Endodermal cell (in vitro differentiated cells): ENCODE data around the gene PAGE1. TPM values are rescaled to one million over a fixed set of nuclear protein-coding genes. Genes with fewer than 3 reads are reported as not detected.
"Not testable (repeated sequence)": the region's sequence is repeated elsewhere in the genome, so short reads cannot be mapped to it uniquely, and the experiment has no call there.

ENCODE experiments used
- DNase-seq: peaks from one replicate; pipeline ENCODE4 v3.0.0-alpha.2; 2017
- H3K27ac ChIP-seq: 2 replicates; pipeline ENCODE4 v1.5.1; 2013; ENCODE audit warnings: mild to moderate bottlenecking, low read depth, low read length, moderate library complexity
- H3K27me3 ChIP-seq: 2 replicates; pipeline ENCODE4 v1.6.1; 2013; ENCODE audit warnings: mild to moderate bottlenecking, low read length, moderate library complexity; ENCODE audit not compliant: insufficient read depth, control insufficient read depth, poor library complexity, severe bottlenecking
- H3K36me3 ChIP-seq: 2 replicates; pipeline ENCODE4 v1.7.0; 2013; ENCODE audit warnings: mild to moderate bottlenecking, low read length, moderate library complexity; ENCODE audit not compliant: control insufficient read depth, insufficient read depth
- H3K4me1 ChIP-seq: one replicate; pipeline ENCODE4 v1.7.0; 2013; ENCODE audit warnings: low read length; ENCODE audit not compliant: control insufficient read depth, insufficient read depth
- H3K4me3 ChIP-seq: 2 replicates; pipeline ENCODE4 v1.5.1; 2013; ENCODE audit warnings: mild to moderate bottlenecking, low read length, moderate library complexity
- H3K9ac ChIP-seq: 2 replicates; pipeline ENCODE4 v1.6.1; 2013; ENCODE audit warnings: mild to moderate bottlenecking, low read length, moderate library complexity; ENCODE audit not compliant: poor library complexity, severe bottlenecking; ENCODE audit errors: extremely low read depth
- H3K9me3 ChIP-seq: 2 replicates; pipeline ENCODE4 v1.6.1; 2013; ENCODE audit warnings: mild to moderate bottlenecking, low read length, moderate library complexity; ENCODE audit not compliant: control insufficient read depth
- H3K27ac Mint-ChIP-seq: 2 replicates; pipeline ENCODE4 v1.8.0; 2020; ENCODE audit warnings: mixed read lengths
- H3K27me3 Mint-ChIP-seq: 2 replicates; pipeline ENCODE4 v1.8.0; 2021; ENCODE audit warnings: mild to moderate bottlenecking, mixed read lengths; ENCODE audit not compliant: insufficient read depth
- H3K36me3 Mint-ChIP-seq: 2 replicates; pipeline ENCODE4 v1.8.0; 2020; ENCODE audit warnings: low read depth, mixed read lengths
- H3K4me1 Mint-ChIP-seq: 2 replicates; pipeline ENCODE4 v1.8.0; 2020; ENCODE audit warnings: mixed read lengths
- H3K4me3 Mint-ChIP-seq: 2 replicates; pipeline ENCODE4 v1.8.0; 2020; ENCODE audit warnings: mild to moderate bottlenecking, moderate library complexity, mixed read lengths
- H3K9me3 Mint-ChIP-seq: 2 replicates; pipeline ENCODE4 v1.8.0; 2020; ENCODE audit warnings: mild to moderate bottlenecking, mixed read lengths
- WGBS, 2 experiments: methylation state at CpG; one replicate each; pipeline versions ENCODE4 v1.1.5 to v1.1.7; 2013; ENCODE audit warnings: missing lambda C conversion rate in 2 of 2, mixed read lengths in 1 of 2; ENCODE audit not compliant: insufficient coverage in 1 of 2, insufficient read length in 1 of 2; 5-methylcytosine and 5-hydroxymethylcytosine counted together
- total RNA-seq, 2 donors: library from RNA; stranded (reverse); fragmentation: NEBNext Ultra II Directional in 1 of 2; extraction: Animal tissue kit (Norgen Biotek cat#: 25700) in 1 of 2; gene quantifications; 2 replicates in 1 of 2; 3 replicates in 1 of 2; pipeline ENCODE4 v1.2.1, GENCODE V29; 2021
- TF ChIP-seq, protein P1 (sequence below): fragments of 200-600 bp; sonication (generic); conservative IDR thresholded peaks from 2 replicates; pipeline ENCODE4 v1.5.0; 2021; ENCODE audit warnings: antibody characterized with exemption, mild to moderate bottlenecking

Gene PAGE1
- total RNA-seq, 2 donors from 2014 or later: not detected

DNA sequence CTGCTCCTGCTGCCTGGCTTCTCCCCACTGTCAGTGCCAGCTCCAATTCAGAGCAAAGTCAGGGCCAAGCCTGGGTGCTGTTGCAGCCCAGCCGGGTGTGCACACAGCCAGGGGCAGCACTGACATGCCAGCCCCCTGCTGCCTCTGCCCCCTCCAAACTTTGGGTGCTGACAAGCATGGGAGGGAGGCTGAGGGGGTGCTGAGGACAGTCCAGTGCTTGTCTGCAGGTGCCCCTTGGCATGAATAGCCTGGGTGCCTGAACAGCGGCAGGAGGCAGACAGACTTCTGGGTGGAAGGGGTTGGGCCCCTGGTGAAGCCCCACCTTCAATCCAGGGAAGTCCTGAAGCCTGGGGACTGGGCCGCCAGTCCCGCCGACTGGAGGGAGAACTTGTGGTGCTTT is 31.2 kb upstream of the PAGE1 start:
- H3K36me3 ChIP-seq: no peaks in the 10 kb centered on the region
- Mint-ChIP-seq H3K27ac (no peak overlapping the region), H3K36me3 (no peaks in the 10 kb centered on the region), H3K9me3 (peaks cover 61% of the 10 kb centered on the region), H3K4me1 (no peaks in the 10 kb centered on the region), H3K27me3 (peaks cover 2% of the 10 kb centered on the region), H3K4me3 (no peak overlapping the region)
- no peak overlapping the region for H3K27ac ChIP-seq
- H3K4me3 ChIP-seq: no peak overlapping the region
- no peaks in the 10 kb centered on the region for H3K9me3 ChIP-seq
- no peak for DNase-seq
- no peaks in the 10 kb centered on the region for H3K27me3 ChIP-seq
- WGBS, 2 experiments: 95% methylated on average over 2 of the region's 5 CpGs; no CpG with 5 or more reads in 1 of the 2 experiments
- H3K9ac ChIP-seq: no peak overlapping the region
- no peaks in the 10 kb centered on the region for H3K4me1 ChIP-seq
- TF ChIP-seq, protein P1, sequence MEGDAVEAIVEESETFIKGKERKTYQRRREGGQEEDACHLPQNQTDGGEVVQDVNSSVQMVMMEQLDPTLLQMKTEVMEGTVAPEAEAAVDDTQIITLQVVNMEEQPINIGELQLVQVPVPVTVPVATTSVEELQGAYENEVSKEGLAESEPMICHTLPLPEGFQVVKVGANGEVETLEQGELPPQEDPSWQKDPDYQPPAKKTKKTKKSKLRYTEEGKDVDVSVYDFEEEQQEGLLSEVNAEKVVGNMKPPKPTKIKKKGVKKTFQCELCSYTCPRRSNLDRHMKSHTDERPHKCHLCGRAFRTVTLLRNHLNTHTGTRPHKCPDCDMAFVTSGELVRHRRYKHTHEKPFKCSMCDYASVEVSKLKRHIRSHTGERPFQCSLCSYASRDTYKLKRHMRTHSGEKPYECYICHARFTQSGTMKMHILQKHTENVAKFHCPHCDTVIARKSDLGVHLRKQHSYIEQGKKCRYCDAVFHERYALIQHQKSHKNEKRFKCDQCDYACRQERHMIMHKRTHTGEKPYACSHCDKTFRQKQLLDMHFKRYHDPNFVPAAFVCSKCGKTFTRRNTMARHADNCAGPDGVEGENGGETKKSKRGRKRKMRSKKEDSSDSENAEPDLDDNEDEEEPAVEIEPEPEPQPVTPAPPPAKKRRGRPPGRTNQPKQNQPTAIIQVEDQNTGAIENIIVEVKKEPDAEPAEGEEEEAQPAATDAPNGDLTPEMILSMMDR: no peak

DNA sequence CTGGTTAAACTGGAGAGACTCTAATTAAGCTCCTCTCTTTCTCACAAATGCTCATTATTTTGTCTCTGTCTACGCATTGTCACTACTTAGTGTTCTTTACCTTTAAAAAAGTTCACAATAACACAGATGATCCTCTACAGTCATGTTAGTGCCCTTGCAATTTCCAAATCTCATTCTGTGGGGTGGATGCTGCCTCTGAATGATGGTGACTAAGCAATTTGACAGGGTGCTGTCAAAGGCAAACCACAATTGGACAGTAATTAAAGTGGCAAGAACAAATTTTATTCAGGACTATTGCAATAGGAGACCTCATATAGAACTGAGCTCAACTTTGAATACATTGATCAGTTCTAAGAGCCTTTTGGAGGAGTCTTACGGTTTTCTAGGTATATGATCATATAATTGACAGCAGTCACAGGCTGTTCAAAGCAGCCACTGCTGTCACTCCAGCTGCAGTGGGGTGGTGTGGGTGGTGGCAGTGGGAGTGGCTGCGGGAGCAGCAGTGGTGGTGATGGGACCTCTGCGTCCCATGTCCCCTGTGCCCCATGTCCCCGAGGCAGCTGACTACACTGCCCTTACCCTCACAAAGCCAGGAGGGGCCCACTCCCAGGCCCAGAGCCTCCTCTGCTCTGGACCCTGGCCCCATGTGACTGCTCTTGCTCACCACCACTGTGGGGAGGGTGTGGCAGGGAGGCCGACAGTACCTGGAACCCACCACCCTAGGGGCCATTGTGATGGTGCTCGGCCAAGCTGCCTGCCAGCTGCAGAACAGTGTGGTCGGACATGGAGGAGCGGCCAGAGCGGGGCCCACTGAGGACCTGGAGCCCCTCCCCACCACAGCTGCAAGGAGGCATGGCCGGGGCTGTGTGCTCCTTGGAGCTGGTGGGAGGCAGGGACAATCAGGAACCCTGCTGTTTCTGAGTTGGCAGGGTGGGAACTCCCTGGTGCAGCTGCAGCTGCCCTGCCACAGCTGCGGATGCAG is 30.4 kb upstream of the PAGE1 start:
- Histone ChIP-seq H3K27ac (no peak overlapping the region), H3K27me3 (no peaks in the 10 kb centered on the region), H3K9me3 (no peaks in the 10 kb centered on the region), H3K4me1 (no peaks in the 10 kb centered on the region), H3K4me3 (no peak overlapping the region), H3K36me3 (no peaks in the 10 kb centered on the region), H3K9ac (no peak overlapping the region)
- TF ChIP-seq, protein P1: no peak
- Mint-ChIP-seq H3K27me3 (peaks cover 2% of the 10 kb centered on the region), H3K4me1 (no peaks in the 10 kb centered on the region), H3K4me3 (no peak overlapping the region), H3K27ac (no peak overlapping the region), H3K36me3 (no peaks in the 10 kb centered on the region), H3K9me3 (peaks cover 63% of the 10 kb centered on the region)
- WGBS, 2 experiments: 93% methylated on average over 12 of the region's 12 CpGs; no CpG with 5 or more reads in 1 of the 2 experiments
- no peak for DNase-seq

DNA sequence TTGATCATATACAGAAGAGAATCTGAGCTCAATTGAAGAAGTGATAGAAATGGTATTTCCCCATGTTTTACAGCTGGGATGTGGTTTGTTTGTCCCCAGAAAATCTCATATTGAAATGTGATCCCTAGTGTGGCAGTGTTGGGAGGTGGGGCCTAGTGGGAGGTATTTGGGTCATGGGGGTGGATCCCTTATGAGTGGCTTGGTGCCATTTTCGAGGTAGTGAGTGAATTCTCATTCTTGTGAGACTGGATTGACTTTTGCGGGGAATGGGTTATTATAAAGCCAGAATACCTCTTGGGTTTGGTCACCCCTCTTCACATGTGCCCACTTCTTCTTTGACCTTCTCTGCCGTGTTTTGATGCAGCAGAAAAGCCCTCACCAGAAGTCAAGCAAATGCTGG is 29.6 kb upstream of the PAGE1 start:
- Mint-ChIP-seq H3K4me1 (no peaks in the 10 kb centered on the region), H3K9me3 (peaks cover 65% of the 10 kb centered on the region), H3K27me3 (peaks cover 2% of the 10 kb centered on the region), H3K36me3 (no peaks in the 10 kb centered on the region), H3K4me3 (no peak overlapping the region), H3K27ac (no peak overlapping the region)
- no peaks in the 10 kb centered on the region for H3K4me1 ChIP-seq
- DNase-seq: no peak
- no peaks in the 10 kb centered on the region for H3K9me3 ChIP-seq
- no peaks in the 10 kb centered on the region for H3K27me3 ChIP-seq
- no peaks in the 10 kb centered on the region for H3K36me3 ChIP-seq
- no peak overlapping the region for H3K4me3 ChIP-seq
- WGBS, 2 experiments: 97 to 100% methylated on average over 2 of the region's 3 CpGs
- TF ChIP-seq, protein P1: no peak
- H3K27ac ChIP-seq: no peak overlapping the region
- H3K9ac ChIP-seq: no peak overlapping the region

DNA sequence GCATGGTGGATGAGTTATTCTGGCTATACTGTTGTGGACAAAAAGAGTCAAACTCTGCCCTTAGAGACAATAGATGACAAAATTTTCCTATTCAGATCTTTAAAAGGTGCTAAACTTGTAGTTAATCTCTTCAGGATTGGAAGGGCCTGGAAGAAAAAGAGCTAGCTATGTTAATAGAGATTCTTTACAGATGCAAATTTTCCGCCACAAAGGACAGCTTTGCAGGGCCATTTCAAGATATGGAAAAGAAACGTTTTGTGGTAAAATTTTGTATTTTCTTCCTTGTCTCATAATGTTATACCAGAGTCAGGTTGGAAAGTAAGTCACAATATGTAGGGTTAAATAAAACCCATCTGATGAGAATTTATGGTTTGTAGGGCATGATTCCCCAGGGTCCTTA is 24.3 kb upstream of the PAGE1 start:
- not testable (repeated sequence) for H3K36me3 Mint-ChIP-seq, H3K9me3 ChIP-seq, H3K4me3 Mint-ChIP-seq, H3K9ac ChIP-seq, H3K4me1 ChIP-seq, H3K27me3 Mint-ChIP-seq, H3K27ac Mint-ChIP-seq, H3K27me3 ChIP-seq, H3K4me3 ChIP-seq, H3K27ac ChIP-seq, DNase-seq, H3K36me3 ChIP-seq, H3K4me1 Mint-ChIP-seq
- peaks cover 60% of the 10 kb centered on the region for H3K9me3 Mint-ChIP-seq
- WGBS, 2 experiments: 48 to 83% methylated on average over 1 to 2 of the region's 2 CpGs
